Left lobe of liver (tissue), 2 donors: ENCODE results near the gene TRIL. TPM values are rescaled to one million over a fixed set of nuclear protein-coding genes. Genes with fewer than 3 reads are reported as not detected.
A peak's percentile ranks its signal among the peaks of the same experiment; 100 is the strongest.

ENCODE experiments used
- ATAC-seq: fragments of 200-7000 bp; cut with Tn5 transposase; one replicate; pipeline ENCODE4 v1.9.1; 2020; ENCODE audit warnings: mild to moderate bottlenecking, moderate library complexity
- DNase-seq: peaks from one replicate; pipeline ENCODE4 v3.0.0-alpha.2; 2020; ENCODE audit warnings: low spot score
- total RNA-seq: library from RNA; stranded (reverse); gene quantifications from one replicate; pipeline ENCODE4 v1.2.1, GENCODE V29; 2021
- donor health status: DM: no; HTN: no; CAD: no; lungs with moderate emphysema.
- donor health status: DM: no; HTN: yes; CAD: no.

TRIL gene
- total RNA-seq, 1 donor from 2014 or later, result 0.18 TPM

- no peak for ATAC-seq
- no peak for DNase-seq
These were observed 16.0 kb downstream of the TRIL start for GRCh38 chr7:28942168-28942567.

GRCh38 chr7:28941633-28942032 is 16.5 kb downstream of the TRIL start:
- ATAC-seq (no peak), DNase-seq (no peak)

- no peak for DNase-seq
These were observed 17.3 kb downstream of the TRIL start for GRCh38 chr7:28940741-28941384.

GRCh38 chr7:28939844-28940544 is 18.1 kb downstream of the TRIL start:
- no peak for ATAC-seq
- DNase-seq, result no peak

More at GRCh38 chr7:28940741-28941384, 17.3 kb downstream of the TRIL start:
- ATAC-seq, result no peak

- DNase-seq (no peak), ATAC-seq (no peak)
These were observed 18.8 kb downstream of the TRIL start for GRCh38 chr7:28939367-28939766.

- no peak for DNase-seq
- ATAC-seq, result no peak
These were observed 20.5 kb downstream of the TRIL start for GRCh38 chr7:28937619-28938018.

GRCh38 chr7:28937103-28937502 is 21.0 kb downstream of the TRIL start:
- no peak for DNase-seq
- no peak for ATAC-seq

GRCh38 chr7:28933846-28934320 is 24.2 kb downstream of the TRIL start:
- no peak for ATAC-seq
- no peak for DNase-seq

- ATAC-seq (no peak), DNase-seq (no peak)
These were observed 26.6 kb downstream of the TRIL start for GRCh38 chr7:28931565-28931964.

GRCh38 chr7:28926871-28927597 is 31.1 kb downstream of the TRIL start:
- ATAC-seq (peak; percentile 96), DNase-seq (peak; percentile 65)

GRCh38 chr7:28922624-28923331 is 35.4 kb downstream of the TRIL start:
- peak; percentile 74 for ATAC-seq
- peak; percentile 65 for DNase-seq

- DNase-seq (peak; percentile 52), ATAC-seq (peak; percentile 98)
These were observed 36.3 kb downstream of the TRIL start for GRCh38 chr7:28921822-28922221.

- ATAC-seq, result no peak
These were observed 37.7 kb downstream of the TRIL start for GRCh38 chr7:28920424-28920823.

GRCh38 chr7:28919510-28919909 is 38.6 kb downstream of the TRIL start:
- ATAC-seq, result no peak

More at GRCh38 chr7:28920424-28920823, 37.7 kb downstream of the TRIL start:
- no peak for DNase-seq

GRCh38 chr7:28908775-28909174 is 49.4 kb downstream of the TRIL start:
- no peak for DNase-seq

More at GRCh38 chr7:28919510-28919909, 38.6 kb downstream of the TRIL start:
- no peak for DNase-seq

GRCh38 chr7:28905464-28905863 is 52.7 kb downstream of the TRIL start:
- DNase-seq, result no peak
- ATAC-seq, result no peak

More at GRCh38 chr7:28908775-28909174, 49.4 kb downstream of the TRIL start:
- ATAC-seq, result no peak

GRCh38 chr7:28904578-28905048 is 53.5 kb downstream of the TRIL start:
- DNase-seq (peak; percentile 49), ATAC-seq (peak; percentile 77)

- peak; percentile 69 for ATAC-seq
- no peak for DNase-seq
These were observed 54.2 kb downstream of the TRIL start for GRCh38 chr7:28903730-28904577.
